Esophagus muscularis mucosa (tissue), 3 donors: Measurements from ENCODE around the gene CBX2.

ENCODE experiments used
- POLR2AphosphoS5 ChIP-seq, 2 donors: sonication (generic); formaldehyde crosslinking; IDR thresholded peaks; one replicate each; pipeline ENCODE4 v1.6.1; 2017; ENCODE audit warnings: antibody characterized with exemption in 2 of 2
- TF ChIP-seq, protein P1 (sequence below), 3 experiments: fragments of 200-600 bp in 2 of 3; fragments of 450-650 bp in 1 of 3; sonication (generic) in 2 of 3; IDR thresholded peaks; one replicate each; pipeline ENCODE4 v1.5.1; 2017 to 2019; ENCODE audit warnings: antibody characterized with exemption in 3 of 3, mild to moderate bottlenecking in 2 of 3, moderate library complexity in 1 of 3

DNA sequence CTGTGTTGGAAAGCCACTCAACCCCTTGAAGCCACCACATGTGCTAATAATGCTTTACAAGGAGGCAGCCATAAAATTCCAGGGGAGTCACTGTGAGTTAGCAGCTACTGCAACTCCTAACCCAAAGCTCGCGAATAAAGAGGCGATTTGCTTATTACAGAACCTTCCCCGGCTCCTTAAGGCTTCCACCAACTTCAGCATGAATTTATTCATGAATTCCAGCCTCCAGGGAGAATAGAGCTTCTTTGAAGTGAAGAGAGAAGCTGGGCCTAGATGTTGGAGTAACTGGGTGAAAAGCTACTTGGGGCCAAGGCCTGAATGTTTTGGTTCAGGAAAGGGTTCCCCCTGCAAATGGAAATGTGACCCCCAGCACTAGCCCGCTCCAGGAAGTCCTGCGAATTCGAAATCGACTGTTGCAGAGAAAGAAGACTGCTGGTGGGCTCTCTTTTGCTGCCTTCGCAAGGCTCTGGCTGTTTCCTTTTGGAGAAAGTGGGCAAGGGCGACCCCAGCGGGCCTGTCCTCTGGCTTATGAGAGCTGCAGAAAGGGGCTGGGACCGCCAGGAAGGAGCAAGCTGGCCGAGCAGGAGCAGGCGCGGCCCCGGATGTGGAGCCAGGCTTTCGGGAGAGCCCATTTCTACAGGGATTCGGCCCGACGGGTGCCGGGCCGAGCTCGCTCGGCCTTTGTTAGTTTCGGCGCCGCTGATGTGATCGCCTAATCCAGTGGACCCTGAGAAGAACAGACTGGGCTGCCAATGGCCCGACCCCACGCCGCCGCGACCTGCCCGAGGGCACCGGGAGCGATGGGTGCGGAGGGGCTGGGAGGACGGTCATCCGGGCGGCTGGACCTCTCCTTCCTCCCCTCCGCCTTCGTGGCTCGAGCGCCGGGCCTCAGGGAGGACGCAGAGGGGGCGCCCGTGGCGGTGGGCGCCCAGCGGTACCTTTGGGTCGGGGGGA lies 11.3 kb downstream of the CBX2 start:
- TF ChIP-seq POLR2AphosphoS5 (IDR thresholded peaks at IDR 0.05): no peak
- TF ChIP-seq, protein P1, sequence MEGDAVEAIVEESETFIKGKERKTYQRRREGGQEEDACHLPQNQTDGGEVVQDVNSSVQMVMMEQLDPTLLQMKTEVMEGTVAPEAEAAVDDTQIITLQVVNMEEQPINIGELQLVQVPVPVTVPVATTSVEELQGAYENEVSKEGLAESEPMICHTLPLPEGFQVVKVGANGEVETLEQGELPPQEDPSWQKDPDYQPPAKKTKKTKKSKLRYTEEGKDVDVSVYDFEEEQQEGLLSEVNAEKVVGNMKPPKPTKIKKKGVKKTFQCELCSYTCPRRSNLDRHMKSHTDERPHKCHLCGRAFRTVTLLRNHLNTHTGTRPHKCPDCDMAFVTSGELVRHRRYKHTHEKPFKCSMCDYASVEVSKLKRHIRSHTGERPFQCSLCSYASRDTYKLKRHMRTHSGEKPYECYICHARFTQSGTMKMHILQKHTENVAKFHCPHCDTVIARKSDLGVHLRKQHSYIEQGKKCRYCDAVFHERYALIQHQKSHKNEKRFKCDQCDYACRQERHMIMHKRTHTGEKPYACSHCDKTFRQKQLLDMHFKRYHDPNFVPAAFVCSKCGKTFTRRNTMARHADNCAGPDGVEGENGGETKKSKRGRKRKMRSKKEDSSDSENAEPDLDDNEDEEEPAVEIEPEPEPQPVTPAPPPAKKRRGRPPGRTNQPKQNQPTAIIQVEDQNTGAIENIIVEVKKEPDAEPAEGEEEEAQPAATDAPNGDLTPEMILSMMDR (IDR thresholded peaks at IDR 0.05): no peak
